GM19467 (cell line): ENCODE results near the gene TYW1.
"Not testable (repeated sequence)": the region's sequence is repeated elsewhere in the genome, so short reads cannot be mapped to it uniquely, and the experiment has no call there.

Source experiments
- ATAC-seq: cut with Tn5 transposase; IDR thresholded peaks from one replicate; pipeline ENCODE4 v1.9.1; 2021; ENCODE audit warnings: mild to moderate bottlenecking, moderate library complexity; ENCODE audit not compliant: unreplicated experiment

Gene TYW1

DNA sequence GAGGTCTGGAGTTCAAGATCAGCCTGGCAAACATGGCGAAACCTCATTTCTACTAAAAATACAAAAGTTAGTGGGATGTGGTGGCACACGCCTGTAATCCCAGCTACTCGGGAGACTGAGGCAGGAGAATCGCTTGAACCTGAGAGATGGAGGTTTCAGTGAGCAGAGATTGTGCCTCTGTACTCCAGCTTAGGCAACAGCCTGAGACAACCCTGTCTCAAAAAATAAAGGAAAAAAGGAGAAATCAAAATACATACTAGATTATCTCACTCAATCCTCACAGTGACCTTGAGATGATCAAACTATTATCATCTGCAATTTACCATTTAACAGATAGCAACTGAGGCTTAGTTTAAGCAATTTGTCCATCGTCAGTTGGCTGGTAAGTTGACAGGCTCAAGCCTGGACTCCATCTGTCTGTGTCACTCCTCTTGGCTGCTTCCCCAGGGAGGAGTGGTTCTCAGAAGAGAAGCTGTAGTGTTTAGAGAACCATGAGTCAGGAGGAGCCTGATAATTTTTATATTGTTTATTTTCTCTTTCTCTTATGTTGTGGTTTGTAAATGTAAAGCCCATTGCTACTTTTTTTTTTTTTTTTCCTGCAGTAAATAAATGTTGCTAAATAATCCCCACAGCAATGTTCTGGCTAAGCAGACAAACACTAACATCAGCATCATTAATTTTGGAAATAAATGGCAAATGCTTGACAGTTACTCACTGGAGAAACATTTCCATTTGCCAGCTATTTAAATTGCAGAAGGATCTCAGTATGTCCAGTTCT is 46.3 kb downstream of the TYW1 start:
- not testable (repeated sequence) for ATAC-seq

DNA sequence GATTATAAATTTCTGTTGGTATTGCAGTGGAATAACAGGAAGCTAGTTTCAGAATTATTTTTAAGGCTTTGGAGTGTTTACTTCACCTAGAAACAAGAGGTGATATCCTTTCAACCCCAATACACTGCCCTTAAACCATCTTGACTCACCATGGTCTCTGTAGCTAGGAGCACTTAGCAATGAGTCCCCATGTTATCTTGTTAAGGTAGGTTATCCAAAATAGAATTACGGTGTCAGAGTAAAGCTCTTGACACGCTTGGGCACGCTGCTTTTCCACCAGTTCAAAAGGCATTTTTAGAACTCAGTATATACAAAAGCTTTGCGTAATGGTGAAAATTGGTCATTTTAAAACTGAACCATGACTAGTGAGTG is 46.9 kb downstream of the TYW1 start:
- not testable (repeated sequence) for ATAC-seq

DNA sequence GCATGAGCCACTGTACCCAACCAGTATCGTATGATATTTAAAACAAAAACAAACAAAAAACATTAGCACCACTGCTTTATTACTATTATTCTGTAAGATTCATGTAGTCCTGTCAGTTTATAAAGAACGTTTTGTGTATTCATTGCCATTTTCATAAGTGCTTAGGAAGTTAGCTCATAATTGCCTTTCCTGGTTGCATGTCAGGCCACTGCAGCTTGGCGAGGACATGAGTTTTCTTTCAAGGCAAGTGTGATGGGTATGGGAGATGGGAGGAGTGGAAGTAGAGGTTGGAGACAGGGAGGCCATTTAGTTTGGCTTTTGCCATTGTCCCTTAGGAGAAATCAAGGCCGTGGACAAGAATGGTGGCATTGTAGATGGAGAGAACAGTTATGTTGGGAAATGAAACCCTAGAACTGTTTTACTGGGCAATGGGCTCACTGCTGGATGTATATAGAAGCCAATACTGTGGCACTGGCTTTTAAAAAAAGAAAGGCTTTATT is 48.9 kb downstream of the TYW1 start:
- no peak for ATAC-seq

DNA sequence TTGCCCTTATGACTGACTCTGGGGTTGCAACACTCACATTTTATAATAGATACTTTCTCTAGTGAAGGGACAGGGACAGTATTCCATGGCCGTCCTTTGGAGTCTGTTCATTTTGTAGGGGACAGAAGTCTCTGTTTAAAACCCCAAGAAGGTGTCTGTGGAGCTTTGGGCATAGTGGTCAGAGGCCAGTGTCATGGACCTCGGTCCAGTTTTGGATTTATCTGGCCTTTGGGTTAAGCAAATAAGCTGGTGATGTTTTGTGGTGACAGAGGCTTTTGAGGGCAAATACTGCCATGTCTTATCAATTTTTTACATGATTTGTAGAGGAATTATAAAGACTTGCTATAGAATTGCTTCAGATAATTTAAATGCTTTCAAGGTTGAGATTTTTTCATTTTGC is 50.2 kb downstream of the TYW1 start:
- ATAC-seq = not testable (repeated sequence)

DNA sequence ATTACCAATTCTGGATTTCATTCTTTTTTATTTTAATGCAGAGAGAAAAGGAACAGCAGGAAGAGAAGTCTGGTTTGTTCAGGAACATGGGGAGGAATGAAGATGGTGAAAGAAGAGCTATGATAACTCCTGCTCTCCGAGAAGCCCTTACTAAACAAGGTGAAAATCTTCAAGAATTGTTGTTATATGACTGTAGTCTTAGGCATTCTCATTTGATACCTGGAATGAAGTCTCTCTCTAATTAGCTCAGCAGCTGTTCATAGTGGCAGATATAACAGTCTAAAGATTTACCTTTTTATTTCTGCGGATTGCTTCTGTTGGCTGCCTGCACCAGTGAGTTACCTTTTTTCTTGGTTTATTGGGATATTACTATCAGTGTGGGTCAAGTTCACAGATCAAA is 53.3 kb downstream of the TYW1 start:
- not testable (repeated sequence) for ATAC-seq

DNA sequence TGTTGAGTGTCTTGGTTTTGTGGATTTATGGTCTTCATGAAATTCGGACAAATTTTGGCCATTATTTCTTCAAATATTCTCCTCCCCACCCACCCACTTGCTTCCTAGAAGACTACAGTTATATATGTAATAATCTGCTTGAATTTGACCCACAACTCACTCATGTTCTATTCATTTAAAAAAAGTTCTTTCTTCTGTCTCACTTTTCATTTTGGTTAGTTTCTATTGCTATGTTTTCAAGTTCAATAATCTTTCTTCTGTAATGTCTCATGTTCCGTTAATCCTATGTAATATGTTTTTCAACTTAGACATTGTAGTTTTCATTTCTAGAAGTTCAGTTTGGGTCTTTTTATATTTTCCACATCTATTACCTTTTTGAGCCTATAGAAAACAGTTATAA is 55.5 kb downstream of the TYW1 start:
- not testable (repeated sequence) for ATAC-seq

DNA sequence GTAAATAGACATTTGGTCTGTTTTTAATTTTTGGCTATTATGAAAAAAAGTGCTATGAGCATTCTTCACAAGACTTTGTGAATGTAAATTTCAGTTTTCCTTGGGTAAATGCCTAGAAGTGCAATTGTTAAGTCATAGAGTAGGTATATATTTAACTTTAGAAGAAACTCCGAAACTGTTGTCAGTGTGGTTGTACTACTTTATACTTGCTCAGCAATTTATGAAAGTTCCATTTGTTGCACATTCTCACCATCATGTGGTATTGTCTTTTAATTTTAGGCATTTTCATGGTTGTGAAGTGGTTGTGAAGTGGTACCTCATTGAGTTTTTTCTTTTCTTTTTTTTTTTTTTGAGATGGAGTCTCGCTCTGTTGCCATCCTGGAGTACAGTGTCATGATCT is 60.0 kb downstream of the TYW1 start:
- ATAC-seq = no peak

DNA sequence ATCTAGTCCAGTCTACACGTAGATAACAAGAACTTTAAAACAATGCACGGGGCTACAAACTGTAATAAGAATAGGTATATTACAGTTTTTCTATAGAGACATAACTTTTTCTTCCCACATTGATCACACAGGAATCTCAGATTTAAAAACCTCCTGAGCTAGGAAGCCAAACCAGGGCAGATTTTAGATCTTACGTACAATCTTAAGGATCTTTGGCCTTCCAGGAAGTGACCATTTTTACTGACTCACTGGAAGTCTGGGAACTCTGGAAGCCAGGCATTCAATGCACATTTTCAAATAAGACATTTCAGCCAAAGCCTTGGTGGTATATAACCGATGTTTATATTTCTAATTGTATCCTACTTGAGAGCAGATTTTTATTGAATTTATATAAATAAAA is 64.7 kb downstream of the TYW1 start:
- not testable (repeated sequence) for ATAC-seq

DNA sequence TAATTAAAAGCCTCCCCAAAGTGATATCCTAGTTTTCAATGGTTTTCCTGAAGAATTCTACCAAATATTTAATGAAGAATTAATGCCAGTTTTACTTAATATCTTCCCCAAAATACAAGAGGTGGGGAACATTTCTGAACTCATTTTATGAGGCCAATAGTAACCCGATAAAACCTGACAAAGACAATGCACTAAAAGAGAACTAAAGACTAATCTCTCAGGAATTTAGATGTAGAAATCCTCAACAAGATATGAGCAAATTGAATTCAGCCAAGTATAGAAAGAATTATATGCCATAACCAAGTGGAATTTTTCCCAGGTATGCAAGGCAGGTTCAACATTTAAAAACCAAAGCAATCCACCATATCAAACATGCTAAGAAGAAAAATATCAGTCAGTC is 66.2 kb downstream of the TYW1 start:
- ATAC-seq = not testable (repeated sequence)

DNA sequence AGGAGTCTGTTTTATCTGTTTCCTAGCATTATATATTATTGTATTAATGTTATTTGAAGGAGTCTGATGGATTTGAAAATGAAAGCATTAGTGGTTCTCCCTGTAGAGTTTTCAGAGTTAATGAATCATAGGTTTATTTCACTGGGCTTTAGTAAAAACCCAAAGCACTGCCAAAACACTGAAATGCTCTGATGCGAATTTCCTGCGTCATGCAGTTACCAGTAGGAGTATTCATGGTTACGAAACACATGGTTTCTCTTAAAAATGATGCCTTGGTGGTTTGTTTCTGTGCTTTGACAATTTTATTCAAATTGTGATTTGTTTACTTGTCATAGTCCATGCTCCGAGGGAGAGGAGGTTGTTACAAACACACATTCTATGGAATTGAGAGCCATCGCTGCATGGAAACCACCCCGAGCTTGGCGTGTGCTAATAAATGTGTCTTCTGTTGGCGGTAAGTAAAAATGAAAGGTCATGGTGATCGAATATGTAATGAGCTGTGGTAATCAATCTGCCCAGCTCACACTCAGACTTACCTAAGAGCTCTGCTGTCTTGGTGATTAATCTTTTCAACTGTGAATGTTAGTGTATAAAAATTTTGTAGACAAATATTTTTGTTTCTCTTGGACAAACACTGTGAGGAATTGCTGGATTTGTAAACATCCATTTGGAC is 70.5 kb downstream of the TYW1 start:
- ATAC-seq = not testable (repeated sequence)

DNA sequence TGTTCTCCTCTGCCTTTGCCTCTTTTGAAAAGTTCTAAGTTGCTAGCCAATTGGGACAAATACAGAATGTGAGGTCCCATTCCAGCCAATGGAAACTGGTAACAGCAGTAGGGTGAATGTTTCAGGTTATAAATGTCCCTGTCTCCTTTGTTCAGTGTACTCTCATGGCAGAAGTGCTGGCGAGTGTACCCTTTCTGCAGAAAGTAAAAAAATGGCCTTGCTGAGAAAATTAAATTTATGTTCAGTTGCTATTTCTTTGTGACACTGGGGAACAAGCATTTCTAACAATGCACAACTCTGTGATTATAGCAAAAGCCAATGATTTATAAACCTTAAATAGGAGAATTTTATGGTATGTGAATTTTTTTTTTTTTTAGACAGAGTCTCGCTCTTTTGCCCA is 79.5 kb downstream of the TYW1 start:
- not testable (repeated sequence) for ATAC-seq

DNA sequence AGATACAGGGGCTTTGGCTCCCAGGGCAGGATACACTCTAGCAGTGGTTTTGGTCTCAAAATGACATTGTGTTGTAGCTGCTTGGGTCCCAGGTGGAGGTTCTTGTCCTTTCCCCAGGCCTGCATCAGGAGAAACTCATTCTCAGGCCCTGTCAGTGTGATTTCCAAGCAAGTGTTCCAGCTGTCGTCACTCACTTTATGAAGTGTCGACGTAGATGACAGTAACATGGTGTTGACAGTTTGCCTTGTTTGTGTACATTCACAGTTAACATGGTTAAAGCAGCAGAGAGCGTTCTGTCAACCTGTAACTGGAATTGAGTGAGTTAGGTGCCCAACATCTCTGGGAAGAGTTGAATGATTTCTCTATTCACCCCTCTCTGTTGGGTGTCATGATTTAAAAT is 86.2 kb downstream of the TYW1 start:
- ATAC-seq = not testable (repeated sequence)

DNA sequence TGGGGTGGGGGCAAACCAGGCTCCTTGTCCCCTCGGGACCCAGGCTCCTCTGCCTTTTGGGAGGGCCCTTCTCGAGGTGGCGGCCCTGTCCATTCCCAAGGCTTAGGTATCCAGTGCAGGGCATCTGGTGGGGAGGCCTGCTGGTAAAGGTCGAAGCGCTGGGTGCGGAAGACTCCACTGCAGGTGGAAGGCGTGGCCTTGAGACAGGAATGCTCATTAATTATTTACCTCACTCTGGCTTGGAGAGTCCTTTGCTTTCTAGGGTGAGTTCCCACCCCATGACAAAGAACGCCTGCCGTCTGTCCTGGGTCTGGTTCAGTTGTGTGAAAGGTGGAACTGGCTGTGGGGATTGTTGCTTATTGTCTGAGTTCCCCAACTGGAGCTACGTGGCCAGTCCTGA is 92.6 kb downstream of the TYW1 start:
- not testable (repeated sequence) for ATAC-seq

DNA sequence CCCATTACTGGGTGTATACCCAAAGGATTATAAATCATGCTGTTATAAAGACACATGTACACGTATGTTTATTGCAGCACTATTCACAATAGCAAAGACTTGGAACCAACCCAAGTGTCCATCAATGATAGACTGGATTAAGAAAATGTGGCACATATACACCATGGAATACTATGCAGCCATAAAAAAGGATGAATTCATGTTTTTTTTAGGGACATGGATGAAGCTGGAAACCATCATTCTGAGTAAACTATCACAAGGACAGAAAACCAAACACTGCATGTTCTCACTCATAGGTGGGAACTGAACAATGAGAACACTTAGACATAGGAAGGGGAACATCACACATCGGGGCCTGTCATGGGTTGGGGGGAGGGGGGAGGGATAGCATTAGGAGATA is 94.4 kb downstream of the TYW1 start:
- ATAC-seq = not testable (repeated sequence)

DNA sequence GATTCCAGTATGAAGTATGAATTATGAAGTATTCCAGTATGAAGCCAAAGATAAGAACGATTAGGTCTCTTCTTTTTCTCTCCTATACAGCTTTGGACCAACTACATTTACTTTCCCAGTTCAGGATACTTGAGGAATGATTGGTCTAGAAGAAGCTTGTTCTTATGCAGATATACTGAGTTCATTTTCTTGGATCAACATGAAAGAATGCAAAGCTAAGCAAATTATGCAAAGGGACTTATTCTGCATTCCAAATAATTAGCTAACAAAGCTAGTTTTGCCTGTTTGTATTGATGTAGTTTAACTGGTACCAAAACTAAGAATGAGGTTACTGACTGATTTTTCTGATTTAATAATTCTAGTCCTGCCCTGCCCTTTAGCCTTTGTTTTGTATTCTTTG is 101.4 kb downstream of the TYW1 start:
- not testable (repeated sequence) for ATAC-seq

DNA sequence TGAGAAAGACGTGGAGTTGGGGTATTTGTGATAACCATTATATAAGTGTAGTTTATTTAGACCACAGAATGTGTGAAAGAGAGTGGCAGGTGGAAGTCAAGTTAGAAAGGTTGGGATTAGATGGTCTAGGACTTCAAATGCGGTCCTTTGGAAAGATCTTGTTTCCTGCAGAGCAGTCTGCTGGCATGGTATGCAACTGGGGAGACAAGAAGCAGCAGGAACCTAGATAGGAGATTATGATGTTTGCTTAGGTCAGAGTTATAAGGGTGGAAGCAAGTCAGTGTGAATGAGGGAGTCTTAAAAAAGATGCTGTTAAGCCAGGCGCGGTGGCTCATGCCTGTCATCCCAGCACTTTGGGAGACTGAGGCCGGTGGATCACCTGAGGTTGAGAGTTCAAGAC is 102.8 kb downstream of the TYW1 start:
- ATAC-seq = not testable (repeated sequence)

DNA sequence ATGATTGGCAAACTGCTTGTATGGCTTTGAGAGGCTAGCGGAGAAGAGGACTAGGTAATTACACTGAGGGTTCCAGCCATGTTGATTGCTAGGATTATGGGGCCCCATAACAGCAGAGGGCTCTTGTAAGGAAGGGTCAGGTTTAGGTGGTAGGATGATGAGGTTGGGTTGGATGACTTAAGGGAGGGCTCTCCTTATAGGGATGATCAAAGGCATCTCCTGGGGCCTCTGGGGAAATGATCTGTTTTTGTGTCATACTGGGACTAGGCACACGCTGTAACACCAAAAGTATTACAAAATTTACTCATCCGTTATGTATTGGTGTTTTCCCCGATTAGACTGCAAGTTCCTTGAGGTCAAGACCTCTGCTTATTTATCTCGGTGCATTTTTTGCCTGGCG is 103.4 kb downstream of the TYW1 start:
- ATAC-seq = not testable (repeated sequence)

DNA sequence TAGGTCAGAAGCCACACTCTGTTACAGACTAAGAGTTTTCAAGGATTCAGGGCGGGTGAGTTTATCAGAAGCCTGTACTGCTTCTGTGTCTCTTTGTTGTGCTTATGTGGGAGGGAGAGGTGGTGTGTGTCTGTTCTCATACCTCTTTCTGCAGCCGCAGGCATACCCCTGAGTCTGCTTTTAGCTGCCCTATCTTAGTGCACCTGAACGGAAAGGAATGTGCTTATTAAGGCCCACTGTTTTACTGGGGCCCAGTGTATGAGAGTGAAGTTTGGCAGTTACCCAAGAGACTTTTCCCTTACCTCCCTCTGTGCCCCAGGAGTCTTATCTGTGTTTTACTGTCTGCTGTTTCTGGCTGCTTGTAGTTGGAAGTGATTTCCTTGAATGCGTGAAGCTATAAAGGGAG is 104.3 kb downstream of the TYW1 start:
- no peak for ATAC-seq

DNA sequence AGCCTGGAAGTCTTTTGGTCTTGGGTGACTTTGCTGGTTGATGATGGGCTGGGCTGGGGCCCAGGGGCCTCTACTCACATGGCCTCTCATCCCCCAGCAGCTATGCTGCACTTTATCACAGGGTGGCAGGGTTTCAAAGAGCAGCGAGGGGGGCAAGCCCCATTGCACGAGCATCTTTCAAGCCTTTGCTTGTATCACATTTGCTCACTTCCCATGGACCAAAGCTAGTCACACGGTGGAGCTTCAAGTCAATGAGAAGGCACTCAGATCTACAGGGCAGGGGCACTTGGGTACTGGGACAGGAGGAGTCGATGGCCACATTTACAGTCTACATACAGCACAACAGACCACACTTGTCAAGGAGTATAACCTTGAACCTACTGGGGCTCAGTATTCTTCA is 108.3 kb downstream of the TYW1 start:
- not testable (repeated sequence) for ATAC-seq

DNA sequence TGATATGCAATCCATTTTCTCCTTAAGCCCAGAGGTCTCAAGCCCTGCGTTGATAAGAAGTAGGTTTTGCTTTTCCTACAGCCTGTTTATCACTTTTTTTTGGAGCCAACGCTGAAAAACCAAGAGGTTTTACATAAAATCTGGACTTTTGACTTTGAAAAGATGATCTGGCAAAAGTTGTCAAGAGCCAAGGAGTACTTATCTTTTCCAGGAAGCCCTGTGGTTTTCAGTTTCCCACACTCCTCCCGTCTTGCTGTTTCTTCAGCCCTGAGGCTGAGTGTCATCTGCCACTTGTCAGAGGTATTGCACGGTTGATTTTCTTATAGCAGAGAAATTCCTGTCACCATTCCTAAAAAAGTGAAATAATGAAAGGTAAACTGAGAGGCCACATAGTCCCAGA is 108.7 kb downstream of the TYW1 start:
- ATAC-seq = no peak

DNA sequence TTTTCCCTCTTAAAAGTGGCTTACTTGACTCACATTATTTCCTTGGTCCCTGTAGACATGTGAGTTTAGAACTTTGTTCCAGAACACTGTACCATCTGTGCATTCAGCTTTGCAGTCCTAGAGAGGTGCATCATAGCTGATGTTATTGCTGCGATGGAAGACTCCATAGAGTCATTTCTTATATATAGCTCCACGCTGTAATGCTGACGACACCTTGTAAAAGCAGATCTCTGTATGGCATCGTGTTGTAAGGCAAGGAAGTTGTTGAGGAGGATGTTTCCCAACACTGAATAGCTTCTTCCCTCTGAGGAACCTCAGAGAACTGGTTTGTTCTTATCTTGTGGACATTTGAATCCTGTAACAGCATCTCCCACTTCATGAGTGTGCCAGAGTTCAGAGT is 109.6 kb downstream of the TYW1 start:
- ATAC-seq = not testable (repeated sequence)

DNA sequence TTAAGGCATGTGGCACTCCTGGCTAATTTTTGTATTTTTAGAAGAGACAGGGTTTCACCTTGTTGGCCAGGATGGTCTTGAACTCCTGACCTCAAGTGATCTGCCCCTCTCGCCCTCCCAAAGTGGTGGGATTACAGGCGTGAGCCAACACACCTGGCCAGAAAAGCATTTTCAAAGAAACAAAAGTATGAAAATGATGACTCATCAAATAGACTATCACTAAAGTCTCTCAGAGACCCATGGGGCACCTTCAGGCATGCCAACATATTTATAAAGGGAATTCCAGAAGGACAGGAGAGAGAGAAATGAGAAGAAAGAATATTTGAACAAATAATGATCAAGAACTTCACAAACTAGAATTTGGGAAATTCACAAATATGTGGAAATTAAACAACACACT is 114.7 kb downstream of the TYW1 start:
- ATAC-seq = not testable (repeated sequence)
